NK-92 (cell line): ENCODE results near the gene ERBB4.
"Not testable (repeated sequence)": the region's sequence is repeated elsewhere in the genome, so short reads cannot be mapped to it uniquely, and the experiment has no call there.

Experiments used
- DNase-seq: peaks from one replicate; lab custom pipeline; 2025; ENCODE audit not compliant: unreplicated experiment; lab: John Stamatoyannopoulos, UW

The ERBB4 gene

DNA sequence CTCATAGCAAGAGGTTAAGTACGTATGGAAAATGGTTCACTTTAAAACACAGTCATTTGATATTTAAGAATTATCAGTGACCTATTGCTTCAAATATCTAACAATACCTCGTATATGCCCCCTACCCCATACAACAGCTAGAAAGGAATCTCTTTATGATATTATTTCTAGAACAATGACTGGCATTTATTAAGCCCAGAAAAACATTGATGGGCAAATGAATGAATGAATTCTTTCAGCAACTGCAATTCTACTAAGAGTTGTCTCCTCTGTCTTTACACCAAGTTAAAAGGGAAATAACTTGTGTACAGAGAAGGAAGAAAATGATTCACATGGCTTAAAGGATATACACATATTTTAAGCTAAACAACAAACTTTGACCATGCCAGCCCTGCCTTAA is 384.7 kb downstream of the ERBB4 start:
- no peak for DNase-seq

DNA sequence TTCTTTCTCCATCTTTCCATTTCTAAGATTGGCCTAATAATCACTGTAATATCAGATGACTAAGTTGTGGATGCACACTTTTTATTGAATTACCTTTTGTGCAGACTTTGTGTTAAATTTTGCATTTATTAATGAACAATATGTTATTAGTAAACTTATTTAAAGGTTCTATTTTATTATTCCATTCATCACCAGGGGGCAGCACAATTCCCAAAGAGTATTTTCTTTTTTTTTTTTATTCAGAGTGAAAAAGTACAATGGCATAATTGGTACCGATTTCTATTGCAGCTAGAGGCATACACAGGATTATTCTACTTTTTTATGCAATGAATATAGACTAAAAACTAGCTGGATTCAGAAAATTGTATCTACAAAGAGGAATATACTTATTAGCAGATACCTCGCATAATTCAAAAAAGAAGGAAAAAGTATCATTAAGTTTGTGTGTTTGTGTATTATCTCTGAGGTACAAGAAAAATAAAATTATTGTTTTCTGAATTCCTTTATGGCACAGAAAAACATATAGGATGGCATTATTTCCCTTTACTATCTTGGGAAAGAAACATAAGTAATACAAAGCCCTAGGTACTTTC is 390.6 kb downstream of the ERBB4 start:
- no peak for DNase-seq

DNA sequence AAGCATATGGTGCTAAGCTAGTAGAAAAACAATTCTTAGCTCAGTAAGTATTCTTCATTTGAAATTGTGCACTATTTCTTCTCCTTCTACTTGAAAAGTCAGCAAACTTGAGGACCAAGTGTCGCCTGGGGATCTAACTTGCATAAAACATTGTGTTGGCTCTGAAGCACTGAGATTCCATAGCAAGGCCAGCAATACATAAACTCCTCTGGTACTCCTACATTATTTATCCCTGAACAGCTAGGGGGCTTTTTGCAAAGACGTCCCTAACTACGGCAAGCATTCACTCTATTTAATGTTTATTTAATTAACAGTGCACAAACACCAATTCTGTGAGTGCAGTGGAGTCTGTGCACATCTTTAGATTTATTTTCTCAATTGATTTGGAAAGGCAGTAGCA is 392.2 kb downstream of the ERBB4 start:
- no peak for DNase-seq

GRCh38 chr2:212145121-212145520 is 393.5 kb downstream of the ERBB4 start:
- no peak for DNase-seq

DNA sequence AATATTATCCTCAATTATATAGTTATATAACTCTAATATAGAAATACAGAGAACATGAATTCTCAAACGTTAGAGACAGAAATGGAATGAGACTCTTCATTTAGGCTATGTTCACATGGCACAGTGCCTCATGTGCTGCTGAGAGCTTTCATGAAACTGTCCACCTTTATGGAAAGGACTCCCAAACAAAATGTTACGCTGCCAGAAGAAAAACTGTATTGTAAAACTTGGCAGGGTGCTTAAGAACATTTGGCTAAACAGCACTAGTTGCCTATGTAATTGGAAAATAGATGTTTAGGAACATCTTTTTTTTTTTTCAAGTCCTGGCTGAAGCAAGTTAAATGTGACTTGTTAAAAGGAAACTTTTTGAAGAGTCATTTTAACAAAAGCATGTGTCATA is 396.0 kb downstream of the ERBB4 start:
- no peak for DNase-seq

GRCh38 chr2:212141499-212141898 is 397.1 kb downstream of the ERBB4 start:
- no peak for DNase-seq

DNA sequence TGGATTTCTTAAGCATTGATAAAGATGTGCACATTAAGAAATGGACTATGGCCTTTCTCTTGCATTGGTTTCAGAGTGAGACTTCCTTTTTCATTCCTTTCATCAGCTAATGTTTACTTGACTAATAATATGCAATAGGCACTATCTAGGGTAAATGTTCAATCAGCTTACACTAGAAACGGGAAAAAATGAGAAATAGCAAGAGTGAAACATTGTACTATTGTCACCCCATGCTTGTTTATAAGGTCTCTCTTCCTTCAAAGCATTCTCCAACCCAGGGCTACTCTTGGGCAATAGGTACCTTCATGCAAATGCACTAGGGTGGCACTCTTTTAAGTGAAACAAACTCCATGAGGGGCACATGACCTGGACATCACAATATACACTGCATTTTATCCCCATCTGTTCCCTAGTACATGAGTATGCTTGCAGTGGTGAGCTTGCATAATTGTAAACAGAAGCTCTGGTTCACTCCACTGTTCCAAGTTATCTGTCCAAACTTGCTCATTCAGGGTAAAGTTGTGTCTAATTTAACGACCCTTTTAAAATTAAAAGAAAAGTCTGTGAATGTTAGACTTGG is 402.3 kb downstream of the ERBB4 start:
- no peak for DNase-seq

- DNase-seq = no peak
Measured at GRCh38 chr2:212135739-212136138, 402.9 kb downstream of the ERBB4 start.

- no peak for DNase-seq
Measured at GRCh38 chr2:212133337-212133736, 405.3 kb downstream of the ERBB4 start.

DNA sequence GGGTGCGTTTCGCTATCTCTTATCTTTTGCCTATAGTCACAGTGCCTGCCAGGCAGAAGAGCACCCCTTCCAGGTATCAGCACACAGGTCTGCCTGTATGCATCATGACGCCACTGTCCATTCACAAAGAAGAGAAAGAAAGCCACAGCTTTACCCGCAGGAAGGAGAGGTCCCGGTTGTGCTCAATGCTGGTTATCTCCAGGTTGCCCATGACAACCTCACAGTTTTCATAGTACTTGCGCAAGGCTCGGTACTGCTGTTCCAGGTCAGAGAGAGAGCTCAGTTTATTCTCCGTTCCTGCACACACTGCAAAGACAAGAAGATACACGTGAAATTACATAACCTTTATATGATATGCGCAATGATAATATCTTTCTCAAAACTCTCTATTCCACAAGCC is 414.0 kb downstream of the ERBB4 start:
- DNase-seq = no peak

GRCh38 chr2:212119591-212119990 is 419.0 kb downstream of the ERBB4 start:
- no peak for DNase-seq

DNA sequence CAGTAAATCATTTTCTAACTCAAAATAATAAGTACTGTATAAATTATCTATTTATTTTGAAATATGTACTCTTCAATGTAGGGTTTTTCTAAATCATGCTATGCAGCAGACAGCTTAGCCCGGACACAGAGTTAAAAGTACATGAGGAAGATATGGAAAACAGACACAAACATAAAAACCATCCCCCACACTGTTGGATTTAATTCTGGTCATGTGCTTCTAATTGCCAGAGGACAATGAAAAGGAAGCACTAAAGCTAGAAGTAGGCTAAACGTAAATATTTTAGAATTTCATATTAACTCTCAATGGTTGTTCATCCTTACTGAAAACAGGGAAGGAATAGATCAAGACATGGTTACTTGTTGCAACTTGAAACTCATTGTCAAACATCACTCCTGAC is 420.7 kb downstream of the ERBB4 start:
- no peak for DNase-seq

- no peak for DNase-seq
Measured at GRCh38 chr2:212114489-212114888, 424.1 kb downstream of the ERBB4 start.

- no peak for DNase-seq
Measured at GRCh38 chr2:212112401-212112800, 426.2 kb downstream of the ERBB4 start.

- no peak for DNase-seq
Measured at GRCh38 chr2:212109792-212110680, 428.6 kb downstream of the ERBB4 start.

DNA sequence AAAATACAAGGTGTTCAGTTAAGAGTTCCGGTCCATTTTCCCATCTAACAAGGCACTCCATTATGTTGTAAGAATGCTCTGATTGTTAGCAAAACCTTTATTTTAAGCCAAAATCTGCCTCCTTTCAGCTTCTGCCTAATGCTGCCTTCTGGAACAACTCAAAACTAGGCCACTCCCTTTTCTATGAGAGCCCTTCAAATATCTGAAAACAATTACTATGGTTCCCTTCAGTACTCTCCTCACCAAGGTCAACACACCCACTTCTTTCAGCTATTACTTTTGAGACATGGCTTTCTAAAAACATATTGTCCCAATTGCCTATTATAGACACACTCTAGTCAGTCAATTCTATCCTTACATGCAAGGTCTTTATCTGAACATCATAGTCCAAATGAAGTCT is 429.4 kb downstream of the ERBB4 start:
- no peak for DNase-seq

DNA sequence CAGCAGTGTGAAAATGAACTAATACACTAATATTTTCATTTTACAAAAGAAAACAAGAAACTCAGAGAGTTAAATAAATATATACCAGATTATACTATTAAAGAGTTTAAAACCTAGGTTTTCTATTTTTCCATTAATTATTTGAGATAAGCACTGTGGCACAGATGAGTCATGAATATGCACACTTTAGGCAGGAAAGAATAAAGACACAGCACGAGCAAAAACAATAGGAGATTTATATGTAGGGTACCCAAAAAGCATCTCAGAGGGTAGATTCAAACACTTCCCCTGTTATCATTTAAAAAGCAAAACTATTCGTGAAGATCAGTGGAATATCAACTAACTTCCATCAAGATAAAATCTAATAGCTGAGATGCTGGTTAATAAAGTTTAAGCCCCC is 430.6 kb downstream of the ERBB4 start:
- no peak for DNase-seq

DNA sequence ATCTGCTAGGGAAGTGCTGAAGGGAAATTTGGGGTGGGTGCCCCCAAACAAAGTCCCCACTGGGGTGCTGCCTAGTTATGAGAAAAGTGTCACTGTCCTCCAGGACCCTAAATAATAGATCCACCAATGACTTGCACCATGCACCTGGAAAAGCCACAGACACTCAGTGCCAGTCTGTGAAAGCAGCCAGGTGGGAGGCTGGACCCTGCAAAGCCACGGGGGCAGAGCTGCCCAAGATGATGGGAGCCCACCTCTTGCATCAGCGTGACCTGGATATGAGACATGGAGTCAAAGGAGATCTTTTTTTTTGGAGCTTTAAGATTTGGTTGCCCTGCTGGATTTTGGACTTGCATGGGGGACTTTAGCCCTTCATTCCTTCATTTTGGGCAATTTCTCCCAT is 431.6 kb downstream of the ERBB4 start:
- DNase-seq = no peak

DNA sequence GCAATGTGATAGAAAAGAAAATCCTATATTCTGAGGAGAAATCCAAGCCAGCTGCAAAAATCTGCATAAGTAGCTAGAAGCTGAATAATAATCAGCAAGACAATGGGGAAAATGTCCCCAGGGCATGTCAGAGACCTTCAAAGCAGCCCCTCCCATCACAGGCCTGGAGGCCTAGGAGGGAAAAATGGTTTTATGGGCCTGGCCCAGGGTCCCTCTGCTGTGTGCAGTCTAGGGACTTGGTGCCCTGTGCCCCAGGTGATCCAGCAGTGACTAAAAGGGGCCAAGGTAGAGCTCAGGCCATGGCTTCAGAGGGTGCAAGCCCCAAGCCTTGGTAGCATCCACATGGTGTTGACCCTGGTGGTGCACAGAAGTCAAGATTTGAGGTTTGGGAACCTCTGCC is 432.1 kb downstream of the ERBB4 start:
- DNase-seq = not testable (repeated sequence)

GRCh38 chr2:212099658-212100057 is 438.9 kb downstream of the ERBB4 start:
- no peak for DNase-seq

- no peak for DNase-seq
Measured at GRCh38 chr2:212098966-212099365, 439.6 kb downstream of the ERBB4 start.

GRCh38 chr2:212097001-212097400 is 441.6 kb downstream of the ERBB4 start:
- no peak for DNase-seq
